Body of pancreas (tissue), 4 donors: ENCODE measurements around the gene DNAAF1.

Source experiments
- POLR2A ChIP-seq, 3 donors: fragments of 450-650 bp; IDR thresholded peaks; one replicate each; pipeline ENCODE4 v1.6.1; 2016; ENCODE audit warnings: antibody characterized with exemption in 3 of 3, mild to moderate bottlenecking in 2 of 3
- TF ChIP-seq, protein P1 (sequence below), 7 experiments: fragments of 450-650 bp in 4 of 7; fragments of 200-600 bp in 3 of 7; sonication (generic) in 3 of 7; IDR thresholded peaks; one replicate each; pipeline ENCODE4 v1.5.1; 2016 to 2019; ENCODE audit warnings: antibody characterized with exemption in 7 of 7

DNA sequence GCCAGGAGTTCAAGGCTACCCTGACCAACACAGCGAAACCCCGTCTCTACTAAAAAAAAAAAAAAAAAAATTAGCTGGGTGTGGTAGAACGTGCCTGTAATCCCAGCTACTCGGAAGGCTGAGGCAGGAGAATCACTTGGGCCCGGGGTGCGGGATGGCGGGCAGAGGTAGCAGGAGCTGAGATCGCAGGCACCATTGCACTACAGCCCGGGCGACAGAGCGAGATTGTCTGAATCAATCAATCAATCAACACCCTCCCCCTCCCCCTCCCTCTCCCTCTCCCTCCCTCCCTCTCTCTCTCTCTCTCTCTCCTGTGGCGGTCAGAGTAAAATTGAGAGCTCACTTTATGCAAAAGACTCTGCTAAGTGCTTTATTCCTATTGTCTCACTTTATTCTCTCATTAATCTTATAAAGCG is 1.3 kb upstream of the DNAAF1 start:
- TF ChIP-seq, protein P1, sequence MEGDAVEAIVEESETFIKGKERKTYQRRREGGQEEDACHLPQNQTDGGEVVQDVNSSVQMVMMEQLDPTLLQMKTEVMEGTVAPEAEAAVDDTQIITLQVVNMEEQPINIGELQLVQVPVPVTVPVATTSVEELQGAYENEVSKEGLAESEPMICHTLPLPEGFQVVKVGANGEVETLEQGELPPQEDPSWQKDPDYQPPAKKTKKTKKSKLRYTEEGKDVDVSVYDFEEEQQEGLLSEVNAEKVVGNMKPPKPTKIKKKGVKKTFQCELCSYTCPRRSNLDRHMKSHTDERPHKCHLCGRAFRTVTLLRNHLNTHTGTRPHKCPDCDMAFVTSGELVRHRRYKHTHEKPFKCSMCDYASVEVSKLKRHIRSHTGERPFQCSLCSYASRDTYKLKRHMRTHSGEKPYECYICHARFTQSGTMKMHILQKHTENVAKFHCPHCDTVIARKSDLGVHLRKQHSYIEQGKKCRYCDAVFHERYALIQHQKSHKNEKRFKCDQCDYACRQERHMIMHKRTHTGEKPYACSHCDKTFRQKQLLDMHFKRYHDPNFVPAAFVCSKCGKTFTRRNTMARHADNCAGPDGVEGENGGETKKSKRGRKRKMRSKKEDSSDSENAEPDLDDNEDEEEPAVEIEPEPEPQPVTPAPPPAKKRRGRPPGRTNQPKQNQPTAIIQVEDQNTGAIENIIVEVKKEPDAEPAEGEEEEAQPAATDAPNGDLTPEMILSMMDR (IDR thresholded peaks at IDR 0.05) = no peak
- TF ChIP-seq POLR2A (IDR thresholded peaks at IDR 0.05) = no peak
